ENCODE measurements around the gene SPRY2.

DNA sequence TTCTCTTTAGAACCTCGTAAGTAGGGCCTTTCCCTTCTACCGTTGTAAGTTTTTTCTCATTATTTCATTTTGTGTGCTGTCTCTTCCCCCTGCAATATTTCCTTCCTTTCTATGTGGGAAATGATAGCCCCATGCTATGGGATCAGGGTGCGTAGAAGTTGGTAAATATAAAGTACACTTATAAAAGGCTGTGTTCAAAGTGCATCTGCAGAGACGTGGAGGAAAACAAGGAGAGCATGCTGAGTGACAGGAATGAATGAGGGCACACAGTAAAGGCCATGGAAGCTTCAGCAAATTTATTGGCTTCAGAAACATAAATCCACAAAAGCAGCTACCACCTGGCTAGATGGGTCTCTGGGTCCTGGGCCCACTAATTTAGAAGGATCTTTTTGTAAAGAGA, 21.6 kb upstream of the SPRY2 start:
- TF ChIP-seq, protein P1, sequence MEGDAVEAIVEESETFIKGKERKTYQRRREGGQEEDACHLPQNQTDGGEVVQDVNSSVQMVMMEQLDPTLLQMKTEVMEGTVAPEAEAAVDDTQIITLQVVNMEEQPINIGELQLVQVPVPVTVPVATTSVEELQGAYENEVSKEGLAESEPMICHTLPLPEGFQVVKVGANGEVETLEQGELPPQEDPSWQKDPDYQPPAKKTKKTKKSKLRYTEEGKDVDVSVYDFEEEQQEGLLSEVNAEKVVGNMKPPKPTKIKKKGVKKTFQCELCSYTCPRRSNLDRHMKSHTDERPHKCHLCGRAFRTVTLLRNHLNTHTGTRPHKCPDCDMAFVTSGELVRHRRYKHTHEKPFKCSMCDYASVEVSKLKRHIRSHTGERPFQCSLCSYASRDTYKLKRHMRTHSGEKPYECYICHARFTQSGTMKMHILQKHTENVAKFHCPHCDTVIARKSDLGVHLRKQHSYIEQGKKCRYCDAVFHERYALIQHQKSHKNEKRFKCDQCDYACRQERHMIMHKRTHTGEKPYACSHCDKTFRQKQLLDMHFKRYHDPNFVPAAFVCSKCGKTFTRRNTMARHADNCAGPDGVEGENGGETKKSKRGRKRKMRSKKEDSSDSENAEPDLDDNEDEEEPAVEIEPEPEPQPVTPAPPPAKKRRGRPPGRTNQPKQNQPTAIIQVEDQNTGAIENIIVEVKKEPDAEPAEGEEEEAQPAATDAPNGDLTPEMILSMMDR (conservative IDR thresholded peaks at IDR 0.05; ENCODE audit: low read depth, low read length): no peak
- no peak for TF ChIP-seq EZH2phosphoT487 (IDR thresholded peaks at IDR 0.05; ENCODE audit: borderline replicate concordance, low read length)

Measured in PC-3 (cell line).